ENCODE measurements around the gene PPIL3. TPM values are rescaled to one million over a fixed set of nuclear protein-coding genes. Genes with fewer than 3 reads are reported as not detected.

PPIL3 gene
- polyA plus RNA-seq, 1 of the 3 experiments (the other 2 are of a cell fraction), result 44.9 TPM

GRCh38 chr2:200913654-200914053 lies 24.8 kb upstream of the PPIL3 start:
- DNase-seq, result no peak
- no peak overlapping the region for H2AFZ ChIP-seq (ENCODE audit: low read depth)
- H3K27ac ChIP-seq (ENCODE audit: low read depth in 2 of 2, low read length in 1 of 2), result peak overlapping the region in 1 of 2 experiments; percentile 27; a peak in 1 of 4 replicates
- H4K20me1 ChIP-seq (ENCODE audit: insufficient read depth), result no peaks in the 10 kb centered on the region
- no peaks in the 10 kb centered on the region for H3K27me3 ChIP-seq (ENCODE audit: insufficient read depth)
- peaks cover 32% of the 10 kb centered on the region for H3F3A ChIP-seq (replicated peaks; ENCODE audit: insufficient read depth)
- ChIA-PET CTCF (interaction anchor here (0.7 to 1.8 kb wide), 2 partner anchors 12 to 155 kb away, joined by 3 to 10 read pairs; no protein-coding TSS in a partner anchor), POLR2A (no interaction called here)
- no peak overlapping the region for H3K4me3 ChIP-seq (ENCODE audit: low read depth in 2 of 2, low read length in 1 of 2)
- H3K9me3 ChIP-seq, result no peaks in the 10 kb centered on the region
- H3K4me1 ChIP-seq (ENCODE audit: control insufficient read depth in 1 of 2, insufficient read depth in 2 of 2, low read depth in 1 of 2, low read length in 1 of 2), result no peaks in the 10 kb centered on the region
- no peak overlapping the region for H3K4me2 ChIP-seq
- TF ChIP-seq EZH2phosphoT487 (IDR thresholded peaks at IDR 0.05; ENCODE audit: borderline replicate concordance, low read depth) (no peak), PBX3 (IDR thresholded peaks at IDR 0.05) (0 out of 2 replicates have a peak, but pooled peaks have one; percentile 11)
- no peaks in the 10 kb centered on the region for H3K79me2 ChIP-seq (ENCODE audit: insufficient read depth)
- no peak overlapping the region for H3K9ac ChIP-seq
- H3K9me2 ChIP-seq, result no peaks in the 10 kb centered on the region
- H3K36me3 ChIP-seq (replicated peaks in 1 of 2; ENCODE audit: control insufficient read depth in 1 of 2, insufficient read depth in 2 of 2, low read length in 1 of 2), result peaks cover 56 to 68% of the 10 kb centered on the region in 2 experiments

GRCh38 chr2:200909958-200910357 lies 21.1 kb upstream of the PPIL3 start:
- POLR2A ChIA-PET, result no interaction called here
- H3K36me3 ChIP-seq (replicated peaks in 1 of 2; ENCODE audit: control insufficient read depth in 1 of 2, insufficient read depth in 2 of 2, low read length in 1 of 2), result peaks cover 52 to 63% of the 10 kb centered on the region in 2 experiments

GRCh38 chr2:200905618-200906296 lies 16.9 kb upstream of the PPIL3 start:
- Histone ChIP-seq H3K27me3 (ENCODE audit: insufficient read depth) (no peaks in the 10 kb centered on the region), H3K4me2 (no peak overlapping the region), H3K27ac (ENCODE audit: low read depth in 2 of 2, low read length in 1 of 2) (no peak overlapping the region), H4K20me1 (ENCODE audit: insufficient read depth) (no peaks in the 10 kb centered on the region), H3K4me1 (ENCODE audit: control insufficient read depth in 1 of 2, insufficient read depth in 2 of 2, low read depth in 1 of 2, low read length in 1 of 2) (no peaks in the 10 kb centered on the region; a peak in 1 of 4 replicates), H3K9ac (no peak overlapping the region), H3K79me2 (ENCODE audit: insufficient read depth) (no peaks in the 10 kb centered on the region), H3K4me3 (ENCODE audit: low read depth in 2 of 2, low read length in 1 of 2) (no peak overlapping the region; a peak in 1 of 4 replicates), H3K9me2 (no peaks in the 10 kb centered on the region), H2AFZ (ENCODE audit: low read depth) (no peak overlapping the region), H3K36me3 (replicated peaks in 1 of 2; ENCODE audit: control insufficient read depth in 1 of 2, insufficient read depth in 2 of 2, low read length in 1 of 2) (peaks cover 44 to 64% of the 10 kb centered on the region in 2 experiments), H3K9me3 (no peaks in the 10 kb centered on the region), H3F3A (replicated peaks; ENCODE audit: insufficient read depth) (peaks cover 42% of the 10 kb centered on the region)
- CTCF ChIA-PET, result interaction anchor here (0.6 to 4.9 kb wide), 24 partner anchors 9 to 326 kb away, joined by 3 to 58 read pairs (median 4); partner anchors contain the start of genes CFLAR, HYCC2 and NDUFB3
- WGBS (ENCODE audit: low lambda C conversion rate), result 55% methylated on average over 2 of the region's 2 CpGs
- peak; percentile 52 for DNase-seq
- POLR2A ChIA-PET, result interaction anchor here (1.0 kb wide), 1 partner anchor 42 kb away, joined by 3 read pairs; the partner anchor contains the start of gene CLK1
- TF ChIP-seq ELF1 (IDR thresholded peaks at IDR 0.05) (no peak), TEAD4 (IDR thresholded peaks at IDR 0.05; ENCODE audit: borderline replicate concordance, insufficient read depth) (no peak), RCOR1 (IDR thresholded peaks at IDR 0.05; ENCODE audit: low read length) (no peak), GATA2 (CRISPR knock-in tag; IDR thresholded peaks at IDR 0.05) (no peak), RFX5 (IDR thresholded peaks at IDR 0.05; ENCODE audit: low read length) (no peak), ZBTB33 (IDR thresholded peaks at IDR 0.05; ENCODE audit: borderline replicate concordance, low read depth) (no peak), PBX3 (IDR thresholded peaks at IDR 0.05) (no peak), SMC3 (IDR thresholded peaks at IDR 0.05; ENCODE audit: low read depth, low read length) (peak; percentile 74), FOXM1 (IDR thresholded peaks at IDR 0.05; ENCODE audit: low read depth) (no peak), CTCF (IDR thresholded peaks at IDR 0.05) (peak; percentile 78), YY1 (IDR thresholded peaks at IDR 0.05; ENCODE audit: low read depth) (no peak)

More at GRCh38 chr2:200909958-200910357, 21.1 kb upstream of the PPIL3 start:
- Histone ChIP-seq H3K27ac (ENCODE audit: low read depth in 2 of 2, low read length in 1 of 2) (no peak overlapping the region), H3F3A (replicated peaks; ENCODE audit: insufficient read depth) (peaks cover 31% of the 10 kb centered on the region), H3K9me3 (no peaks in the 10 kb centered on the region), H2AFZ (ENCODE audit: low read depth) (no peak overlapping the region), H4K20me1 (ENCODE audit: insufficient read depth) (no peaks in the 10 kb centered on the region), H3K9ac (no peak overlapping the region), H3K79me2 (ENCODE audit: insufficient read depth) (no peaks in the 10 kb centered on the region), H3K27me3 (ENCODE audit: insufficient read depth) (no peaks in the 10 kb centered on the region), H3K4me2 (no peak overlapping the region), H3K4me3 (ENCODE audit: low read depth in 2 of 2, low read length in 1 of 2) (no peak overlapping the region), H3K9me2 (no peaks in the 10 kb centered on the region), H3K4me1 (ENCODE audit: control insufficient read depth in 1 of 2, insufficient read depth in 2 of 2, low read depth in 1 of 2, low read length in 1 of 2) (no peaks in the 10 kb centered on the region)
- WGBS (ENCODE audit: low lambda C conversion rate), result 97% methylated on average over 4 of the region's 4 CpGs
- CTCF ChIA-PET, result interaction anchor here (0.9 to 1.1 kb wide), 2 partner anchors 9 to 248 kb away, joined by 3 read pairs; no protein-coding TSS in a partner anchor
- no peak for DNase-seq
- TF ChIP-seq FOSL2 (IDR thresholded peaks at IDR 0.05; ENCODE audit: borderline replicate concordance, low read depth) (no peak), NFIC (IDR thresholded peaks at IDR 0.05; ENCODE audit: borderline replicate concordance) (no peak), YY1 (IDR thresholded peaks at IDR 0.05; ENCODE audit: low read depth) (no peak), GABPA (IDR thresholded peaks at IDR 0.05; ENCODE audit: low read depth) (no peak)

Data from SK-N-SH (cell line).